Activated T-cell treated with anti-CD3 and anti-CD28 coated beads for 4 hours (primary cell): ENCODE results near the gene PTPN7.
A peak's percentile ranks its signal among the peaks of the same experiment; 100 is the strongest.
"Not testable (repeated sequence)": the region's sequence is repeated elsewhere in the genome, so short reads cannot be mapped to it uniquely, and the experiment has no call there.

ENCODE experiments used
- DNase-seq: peaks from one replicate; pipeline ENCODE4 v3.0.0-alpha.2; 2020

PTPN7 gene

DNA sequence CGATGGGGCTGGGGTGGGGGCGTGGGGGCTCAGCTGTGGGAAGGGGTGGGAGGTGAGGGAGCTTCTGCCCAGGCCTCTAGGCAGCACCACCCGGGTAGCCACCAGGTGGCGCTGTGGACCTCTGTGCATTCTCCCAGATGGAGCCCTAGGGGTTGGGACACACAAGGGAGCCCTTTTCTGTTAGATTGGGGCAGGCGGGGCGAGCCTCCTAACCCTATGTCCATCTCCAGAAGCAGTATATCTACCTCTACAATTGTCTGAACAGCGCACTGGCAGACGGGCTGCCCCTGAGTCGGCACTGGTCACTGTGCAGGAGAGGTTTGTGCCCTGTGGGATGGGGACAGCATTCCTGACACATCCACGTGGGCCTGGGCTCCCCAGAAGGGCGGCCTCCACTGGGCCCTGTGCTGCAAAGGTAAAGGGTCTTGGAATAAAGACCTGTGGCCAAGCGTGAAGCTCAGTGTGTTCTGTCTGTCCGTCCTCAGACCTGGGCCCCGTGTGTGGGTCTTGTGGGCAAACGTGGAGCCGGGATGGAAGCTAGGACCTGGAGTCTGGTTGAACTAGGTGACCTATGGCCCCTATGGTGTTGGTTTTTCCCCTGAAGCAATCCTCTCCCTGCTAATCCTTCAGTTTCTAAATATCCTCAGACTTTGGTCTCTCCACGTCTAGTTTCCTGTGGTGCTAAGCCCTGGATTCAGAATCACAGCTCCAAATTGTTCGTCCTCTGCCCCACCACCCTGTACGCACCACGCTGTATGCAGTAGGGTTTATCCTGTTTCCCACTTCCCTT, 28.8 kb upstream of the PTPN7 start:
- peak; percentile 73 for DNase-seq

DNA sequence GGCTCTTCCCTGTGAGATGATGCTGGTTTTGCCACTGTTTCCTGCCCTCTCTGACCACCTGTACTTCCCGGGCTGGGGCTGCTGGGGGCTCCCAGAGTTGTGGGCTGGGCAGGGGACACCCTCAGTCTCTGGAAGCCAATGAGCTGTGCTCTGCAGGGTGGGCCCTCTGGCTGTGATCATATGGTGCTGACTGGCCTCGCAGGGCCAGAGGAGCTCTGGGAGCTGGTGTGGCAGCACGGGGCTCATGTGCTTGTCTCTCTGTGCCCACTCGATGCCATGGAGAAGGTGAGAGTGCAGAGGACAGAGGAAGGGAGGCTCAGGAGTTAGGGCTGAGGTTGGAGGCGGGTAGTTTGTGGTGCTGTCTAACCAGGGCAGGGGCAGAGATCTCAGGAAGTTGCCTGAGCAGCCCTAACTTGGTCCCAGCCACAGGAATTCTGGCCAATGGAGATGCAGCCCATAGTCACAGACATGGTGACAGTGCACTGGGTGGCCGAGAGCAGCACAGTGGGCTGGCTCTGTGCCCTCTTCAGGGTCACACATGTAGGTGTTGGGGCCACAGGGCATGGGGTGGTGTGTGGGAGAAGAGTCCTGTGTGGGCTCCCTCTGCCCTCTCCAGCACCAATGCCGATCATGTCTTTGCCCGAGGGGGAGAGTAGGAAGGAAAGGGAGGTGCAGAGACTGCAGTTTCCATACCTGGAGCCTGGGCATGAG, 27.4 kb upstream of the PTPN7 start:
- no peak for DNase-seq

DNA sequence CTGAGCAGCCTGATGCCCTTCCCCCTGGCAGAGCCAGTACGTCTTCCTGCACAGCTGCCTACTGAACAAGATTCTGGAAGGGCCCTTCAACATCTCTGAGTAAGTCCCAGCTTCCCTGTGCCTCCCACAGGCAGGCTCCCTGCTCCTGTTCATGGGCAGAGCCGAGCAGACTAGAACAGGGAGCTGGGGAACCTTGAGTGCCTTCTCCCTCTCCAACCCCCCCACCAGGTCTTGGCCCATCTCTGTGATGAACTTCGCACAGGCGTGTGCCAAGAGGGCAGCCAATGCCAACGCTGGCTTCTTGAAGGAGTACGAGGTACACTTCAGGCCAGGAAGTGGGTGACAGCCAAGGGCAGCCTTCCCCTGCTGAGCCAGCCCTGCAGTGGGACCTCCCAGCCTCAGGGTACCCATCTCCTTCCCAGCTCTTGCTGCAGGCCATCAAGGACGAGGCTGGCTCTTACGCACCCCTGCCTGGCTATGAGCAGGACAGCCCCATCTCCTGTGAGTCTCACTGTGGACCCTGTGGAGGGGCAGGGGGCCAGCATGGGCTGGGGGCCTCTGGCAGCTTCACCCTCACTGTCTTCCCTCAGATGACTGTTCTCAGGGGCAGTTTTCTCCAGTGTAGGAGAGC, 26.8 kb upstream of the PTPN7 start:
- no peak for DNase-seq

DNA sequence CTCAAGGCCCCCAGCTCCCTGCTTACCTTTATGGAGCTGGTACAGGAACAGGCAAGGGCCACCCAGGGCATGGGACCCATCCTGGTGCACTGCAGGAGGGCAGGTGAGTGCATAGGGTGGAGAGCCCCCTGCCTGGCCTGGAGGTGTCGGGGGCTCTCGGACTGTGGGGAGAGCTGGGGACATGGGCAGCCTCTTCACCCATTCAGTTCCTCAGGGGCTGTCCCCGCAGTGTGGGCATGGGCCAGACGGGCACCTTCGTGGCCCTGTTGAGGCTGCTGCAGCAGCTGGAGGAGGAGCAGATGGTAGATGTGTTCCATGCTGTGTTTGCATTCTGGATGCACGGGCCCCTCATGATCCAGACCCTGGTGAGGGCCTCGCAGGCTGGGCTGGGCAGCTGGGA, 25.9 kb upstream of the PTPN7 start:
- DNase-seq, result no peak

DNA sequence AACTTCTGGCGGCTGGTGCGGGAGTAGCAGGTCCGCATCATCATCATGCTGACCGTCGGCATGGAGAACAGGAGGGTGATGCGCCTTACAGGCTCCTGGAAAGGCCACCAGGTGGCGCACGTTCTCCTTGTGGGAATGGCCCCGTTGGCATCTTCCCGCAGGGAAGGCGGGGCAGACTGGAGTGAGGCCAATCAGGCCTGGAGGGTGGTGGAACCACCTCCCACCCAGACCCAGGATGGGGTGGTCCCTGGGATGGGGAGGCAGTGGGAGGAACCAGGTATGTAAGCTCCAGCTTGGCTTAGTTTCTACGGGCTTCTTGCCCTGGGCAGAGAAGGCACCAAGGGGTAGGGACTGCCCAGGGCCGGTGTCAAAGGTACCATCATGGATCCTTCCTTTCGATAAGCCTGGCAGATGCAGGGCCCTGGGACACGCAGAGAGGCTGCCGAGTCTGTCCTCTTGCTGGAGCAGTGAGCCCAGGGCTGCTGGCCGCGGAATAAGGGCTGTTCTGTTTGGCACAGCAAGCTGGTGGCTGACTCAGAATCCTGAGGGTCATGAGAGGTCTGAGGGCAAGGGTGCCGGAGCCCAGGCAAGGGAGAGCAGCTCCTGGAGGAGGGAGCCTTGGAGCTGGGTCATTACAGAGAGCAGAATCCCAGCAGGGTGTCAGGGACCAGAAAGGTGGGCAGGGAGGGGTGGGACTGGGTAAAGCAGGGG, 24.5 kb upstream of the PTPN7 start:
- peak; percentile 52 for DNase-seq

DNA sequence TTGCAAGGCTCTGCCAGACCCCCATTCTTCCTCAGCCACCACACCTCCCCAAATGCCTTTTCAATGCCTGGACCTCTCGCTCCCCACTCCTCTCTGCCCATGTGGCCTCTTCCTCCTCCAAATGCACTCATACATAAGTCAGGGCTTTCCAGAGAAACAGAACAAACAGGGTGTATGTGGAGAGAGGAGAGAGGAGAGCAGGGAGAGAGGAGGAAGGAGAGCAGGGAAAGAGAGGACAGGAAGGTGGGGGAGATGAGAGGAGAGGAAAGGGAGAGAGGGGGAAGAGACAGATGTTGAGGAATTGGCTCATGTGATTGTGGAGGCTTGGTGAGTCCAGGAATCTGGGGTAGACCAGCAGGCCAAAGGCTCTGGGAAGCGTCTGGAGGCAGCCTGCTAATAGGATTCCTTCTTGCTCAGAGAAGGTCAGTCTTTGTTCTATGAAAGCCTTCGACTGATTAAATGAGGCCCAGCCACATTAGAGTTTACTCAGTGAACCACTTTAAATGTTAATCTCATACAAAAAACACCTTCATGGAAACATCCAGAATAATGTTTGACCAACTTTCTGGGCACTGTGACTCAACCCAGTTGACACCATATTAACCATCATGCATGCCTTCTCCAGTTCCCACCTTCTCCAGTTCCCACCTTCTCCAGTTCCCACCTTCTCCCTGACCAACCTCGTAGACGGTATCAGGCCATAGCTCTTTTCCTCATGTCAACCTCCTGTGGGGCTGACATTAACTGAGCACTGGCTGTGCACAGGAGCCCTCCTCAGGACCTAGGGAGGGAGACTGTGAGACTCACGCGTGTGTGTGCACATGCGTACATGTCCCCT, 21.9 kb upstream of the PTPN7 start:
- DNase-seq, result no peak

DNA sequence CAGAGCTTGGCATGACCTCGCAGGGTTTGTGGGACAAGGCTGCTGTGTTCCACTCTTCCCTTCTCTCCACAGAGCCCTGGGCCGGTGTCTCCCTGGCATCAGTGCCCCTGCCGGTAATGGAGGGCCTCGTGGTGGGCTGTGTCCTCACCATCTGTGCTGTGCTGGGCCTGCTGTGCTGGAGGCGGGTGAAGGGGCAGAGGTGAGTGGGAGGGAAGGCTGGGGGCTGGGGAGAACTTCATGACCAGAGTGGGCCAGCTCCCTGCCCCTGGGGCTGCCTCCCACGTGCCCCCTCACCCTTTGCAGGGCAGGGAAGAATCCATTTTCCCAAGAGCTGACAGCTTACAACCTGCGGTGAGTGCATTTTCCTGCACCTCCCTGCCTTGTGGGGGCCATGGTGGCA, 21.2 kb upstream of the PTPN7 start:
- DNase-seq, result no peak

DNA sequence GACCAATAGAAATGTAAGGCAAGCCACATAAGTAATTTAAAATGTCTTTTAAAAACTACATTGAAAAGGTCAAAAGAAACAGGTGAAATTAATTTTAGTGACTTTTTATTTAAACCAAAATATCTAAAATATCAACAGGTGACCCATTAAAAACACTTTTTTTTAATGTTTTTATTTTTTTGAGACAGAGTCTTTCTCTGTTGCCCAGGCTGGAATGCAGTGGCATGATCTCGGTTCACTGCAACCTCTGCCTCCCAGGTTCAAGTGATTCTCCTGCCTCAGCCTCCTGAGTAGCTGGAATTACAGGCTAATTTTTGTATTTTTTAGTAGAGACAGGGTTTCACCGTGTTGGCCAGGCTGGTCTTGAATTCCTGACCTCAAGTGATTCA, 20.3 kb upstream of the PTPN7 start:
- DNase-seq, result not testable (repeated sequence)

DNA sequence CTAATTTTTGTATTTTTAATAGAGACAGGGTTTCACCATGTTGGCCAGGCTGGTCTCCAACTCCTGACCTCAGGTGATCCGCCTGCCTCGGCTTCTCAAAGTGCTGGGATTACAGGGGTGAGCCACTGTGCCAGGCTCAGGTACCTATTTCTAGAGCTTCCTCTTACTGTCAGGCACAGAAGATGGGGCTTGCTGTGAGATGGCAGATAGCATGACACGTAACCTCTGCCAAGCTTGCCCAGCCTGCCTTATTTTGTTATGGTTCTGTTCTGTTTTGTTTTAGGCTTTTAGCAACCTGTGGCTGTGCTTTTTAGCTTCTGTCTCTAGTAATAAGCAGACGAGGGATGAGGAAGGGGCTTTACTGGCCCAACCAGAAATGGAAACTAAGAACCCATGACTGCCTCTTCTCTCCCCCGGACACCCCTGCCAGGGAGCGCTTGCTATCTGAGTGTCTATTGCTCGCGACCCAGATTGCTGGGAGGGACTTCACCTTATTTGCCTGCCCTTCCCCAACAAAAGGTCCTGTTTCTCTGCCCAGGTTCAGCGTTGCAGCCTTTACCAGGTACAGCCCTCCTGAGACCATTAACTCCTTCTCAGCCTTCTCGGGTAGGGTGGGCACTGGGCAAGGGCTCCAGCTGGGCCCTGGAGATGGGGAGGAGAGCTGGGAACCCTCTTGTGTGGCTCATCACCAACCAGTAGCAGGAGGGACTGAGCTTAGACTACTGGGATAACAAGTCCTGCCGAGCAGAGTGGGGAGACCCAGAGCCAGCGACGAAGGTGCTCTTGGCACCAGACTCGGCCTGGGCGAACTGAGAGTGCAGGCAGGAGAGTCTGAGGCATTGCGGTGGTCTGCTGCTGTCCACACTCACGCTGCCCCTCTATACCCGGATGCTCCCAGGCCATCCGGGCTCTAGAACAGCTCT, 19.7 kb upstream of the PTPN7 start:
- DNase-seq, result no peak

DNA sequence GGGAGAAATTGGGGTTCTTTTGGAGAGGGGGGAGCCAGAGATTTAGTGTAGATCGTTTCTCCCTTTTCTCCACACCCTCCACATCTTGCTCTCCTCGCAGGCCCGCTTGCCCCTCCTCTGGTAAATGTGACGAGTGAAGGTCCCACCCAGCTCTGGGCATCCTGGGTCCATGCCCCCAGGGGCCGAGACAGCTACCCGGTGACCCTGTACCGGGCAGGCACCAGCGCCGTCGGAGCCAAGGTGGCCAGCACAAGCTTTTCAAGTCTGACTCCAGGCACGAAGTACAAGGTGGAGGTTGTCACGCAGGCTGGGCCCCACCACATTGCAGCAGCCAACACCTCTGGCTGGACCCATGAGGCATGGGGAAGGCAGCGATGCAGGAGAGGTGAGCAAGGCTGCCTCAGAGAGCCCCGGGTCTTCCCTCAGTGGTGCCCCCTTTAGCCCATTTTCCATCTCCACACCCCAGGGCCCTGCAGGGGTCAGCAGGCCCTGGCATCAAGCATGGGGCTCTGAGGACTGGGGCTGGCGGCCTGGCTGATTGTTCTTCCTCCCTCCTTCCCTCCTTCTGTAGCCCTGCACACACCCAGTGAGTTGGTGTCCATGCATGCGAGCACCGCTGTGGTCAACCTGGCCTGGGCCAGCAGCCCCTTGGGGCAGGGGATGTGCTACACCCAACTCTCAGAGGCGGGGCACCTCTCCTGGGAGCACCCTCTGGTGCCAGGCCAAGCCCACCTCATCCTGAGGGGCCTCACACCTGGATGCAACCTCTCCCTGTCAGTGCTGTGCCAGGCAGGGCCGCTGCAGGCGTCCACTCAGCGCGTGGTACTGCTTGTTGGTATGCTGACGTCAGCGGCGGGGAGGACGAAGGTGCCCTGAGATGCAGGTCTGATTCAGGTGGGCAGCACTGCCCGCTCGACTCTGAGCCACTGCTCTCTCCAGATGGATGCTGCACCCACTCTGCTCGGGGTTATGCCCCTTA, 16.8 kb upstream of the PTPN7 start:
- DNase-seq, result no peak

DNA sequence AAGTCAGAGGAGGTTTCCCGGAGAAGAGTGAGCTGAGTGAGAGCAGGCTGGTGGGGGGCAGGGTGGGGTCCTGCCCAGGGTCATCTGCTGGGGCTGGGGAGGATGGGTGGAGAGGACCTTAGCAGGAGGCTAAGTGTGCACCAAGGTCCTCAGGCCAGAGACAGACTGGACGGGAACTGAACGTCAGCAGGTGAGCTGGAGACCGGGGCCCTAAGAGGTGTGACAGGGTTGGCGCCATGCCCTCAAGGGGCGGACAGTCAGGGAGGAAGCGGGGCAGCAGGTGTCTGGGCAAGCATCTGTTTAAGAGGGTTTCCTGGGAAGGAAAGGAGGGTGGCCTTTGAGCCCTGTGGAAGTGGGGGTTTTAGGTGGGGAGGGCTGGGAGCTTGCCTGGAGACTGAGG, 13.6 kb upstream of the PTPN7 start:
- no peak for DNase-seq

DNA sequence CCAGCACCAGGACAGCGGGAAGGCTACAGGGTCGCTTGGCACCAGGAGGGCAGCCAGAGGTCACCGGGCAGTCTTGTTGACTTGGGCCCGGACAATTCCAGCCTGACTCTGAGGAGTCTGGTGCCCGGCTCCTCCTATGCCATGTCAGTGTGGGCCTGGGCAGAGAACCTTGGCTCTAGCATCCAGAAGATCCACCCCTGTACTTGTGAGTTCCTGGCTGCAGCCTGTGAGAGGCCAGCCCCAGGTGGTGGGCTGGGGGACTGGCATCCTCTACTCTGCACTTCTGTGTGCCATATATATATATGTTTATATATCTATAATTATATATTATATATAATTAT, 11.6 kb upstream of the PTPN7 start:
- DNase-seq, result no peak

DNA sequence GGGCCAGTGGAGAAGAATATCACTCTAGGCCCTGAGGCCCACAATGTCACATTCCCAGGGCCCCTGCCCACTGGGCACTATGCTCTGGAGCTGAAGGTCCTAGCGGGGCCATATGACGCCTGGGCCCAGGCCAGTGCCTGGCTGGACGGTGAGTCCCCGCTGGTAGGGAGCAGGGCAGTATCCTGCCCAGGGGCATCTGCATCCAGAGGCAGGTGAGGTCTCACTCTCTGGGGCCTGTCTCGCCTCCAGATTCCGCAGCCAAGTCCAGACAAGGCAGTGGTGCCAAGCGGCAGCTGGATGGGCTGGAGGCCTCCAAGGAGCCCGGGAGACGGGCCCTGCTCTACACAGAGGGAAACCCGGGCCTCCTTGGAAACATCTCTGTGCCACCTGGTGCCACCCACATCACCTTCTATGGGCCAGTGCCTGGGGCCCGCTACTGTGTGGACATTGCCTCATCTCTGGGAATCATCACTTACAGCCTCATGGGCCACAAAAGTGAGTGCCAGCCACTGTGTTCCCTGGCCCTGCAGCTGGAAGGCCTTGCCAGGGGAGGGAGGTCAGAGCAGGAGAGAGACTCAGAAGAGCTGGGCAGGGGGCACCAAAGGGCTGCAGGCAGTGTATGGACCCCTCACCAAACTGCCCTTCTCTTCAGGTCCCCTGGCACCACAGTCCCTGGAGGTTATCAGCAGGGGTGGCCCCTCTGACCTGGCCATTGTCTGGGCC, 11.1 kb upstream of the PTPN7 start:
- no peak for DNase-seq

DNA sequence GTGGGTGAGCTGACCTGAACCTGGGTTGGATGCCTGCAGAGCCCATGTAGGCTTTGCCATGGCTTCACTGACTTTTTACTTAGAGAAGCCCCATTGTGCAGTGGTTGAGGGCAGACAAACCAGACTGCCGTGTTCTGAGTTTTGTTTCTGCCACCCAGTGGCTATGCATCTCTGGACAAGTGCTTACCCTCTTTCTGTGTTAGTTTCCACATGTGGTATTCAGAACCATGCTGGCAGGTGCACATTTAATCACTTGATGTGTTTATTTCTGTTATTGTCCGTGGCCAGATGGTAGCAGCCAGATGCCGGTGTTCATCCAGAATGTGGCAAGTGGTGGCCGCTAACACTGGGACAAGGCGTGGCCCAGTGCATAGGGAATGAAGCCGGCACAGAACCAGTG, 10.3 kb upstream of the PTPN7 start:
- no peak for DNase-seq

DNA sequence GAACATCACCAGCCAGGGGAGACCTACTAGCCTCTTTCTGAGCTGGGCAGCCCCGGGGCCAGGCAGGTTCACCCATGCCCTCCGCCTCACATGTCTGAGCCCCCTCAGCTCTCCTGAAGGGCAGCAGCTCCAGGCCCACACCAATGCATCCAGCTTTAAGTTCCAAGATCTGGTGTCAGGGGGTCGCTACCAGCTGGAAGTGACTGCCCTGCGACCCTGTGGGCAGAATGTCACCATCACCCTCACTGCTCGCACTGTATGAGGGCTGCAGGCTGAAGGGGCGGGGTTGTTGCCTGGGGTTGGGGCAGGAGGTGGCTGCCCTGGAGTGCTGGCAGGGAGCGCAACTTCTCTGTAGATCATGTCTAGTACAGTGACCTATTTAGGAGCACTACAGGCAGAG, 8.5 kb upstream of the PTPN7 start:
- DNase-seq, result no peak

DNA sequence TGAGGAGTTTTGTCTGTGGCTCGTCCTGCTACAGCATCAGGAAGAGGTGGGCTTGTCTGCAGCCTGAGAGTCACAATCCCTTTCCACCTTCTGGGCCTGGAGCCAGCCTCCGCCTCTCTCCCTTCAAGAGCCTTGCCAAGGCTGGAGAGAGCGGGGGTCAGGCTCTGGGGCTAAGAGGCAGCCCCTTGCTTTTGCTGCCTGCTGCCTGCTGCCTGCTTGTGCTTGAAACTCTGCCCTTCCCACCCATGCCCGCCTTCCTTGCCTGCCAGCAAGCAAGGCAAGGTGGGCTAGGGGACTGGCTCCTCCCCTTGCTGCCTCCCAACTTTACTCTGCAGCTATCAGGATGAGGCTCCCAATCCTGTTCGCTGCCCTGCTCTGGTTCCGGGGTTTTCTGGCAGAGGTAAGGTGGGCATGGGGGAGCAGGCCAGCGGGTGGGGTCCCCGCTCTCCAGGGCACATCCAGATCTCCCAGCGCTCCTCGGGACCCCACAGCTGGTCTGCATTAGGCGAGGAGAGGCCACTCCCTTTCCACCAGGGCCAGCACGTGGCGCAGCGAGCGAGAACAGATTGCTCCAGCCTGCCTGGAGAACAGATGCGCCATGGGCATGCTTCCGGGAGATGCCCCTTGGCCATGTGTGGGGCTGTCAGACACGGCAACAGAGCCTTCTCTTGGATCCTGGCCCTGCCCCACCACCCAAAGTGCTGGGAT, 7.5 kb upstream of the PTPN7 start:
- DNase-seq, result no peak

DNA sequence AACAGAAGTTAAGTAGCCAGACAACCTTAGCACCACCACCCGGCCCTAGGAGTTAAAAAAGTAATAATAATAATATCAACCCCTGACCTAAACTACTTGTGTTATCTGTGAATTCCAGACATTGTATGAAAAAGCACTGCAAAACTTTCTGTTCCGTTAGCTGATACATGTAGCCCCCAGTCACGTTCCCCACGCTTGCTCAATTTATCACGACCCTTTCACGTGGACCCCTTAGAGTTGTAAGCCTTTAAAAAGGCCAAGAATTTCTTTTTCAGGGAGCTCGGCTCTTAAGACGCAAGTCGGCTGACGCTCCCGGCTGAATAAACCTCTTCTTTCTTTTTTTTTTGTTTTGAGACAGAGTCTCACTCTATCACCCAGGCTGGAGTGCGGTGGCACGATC, 6.7 kb upstream of the PTPN7 start:
- not testable (repeated sequence) for DNase-seq

DNA sequence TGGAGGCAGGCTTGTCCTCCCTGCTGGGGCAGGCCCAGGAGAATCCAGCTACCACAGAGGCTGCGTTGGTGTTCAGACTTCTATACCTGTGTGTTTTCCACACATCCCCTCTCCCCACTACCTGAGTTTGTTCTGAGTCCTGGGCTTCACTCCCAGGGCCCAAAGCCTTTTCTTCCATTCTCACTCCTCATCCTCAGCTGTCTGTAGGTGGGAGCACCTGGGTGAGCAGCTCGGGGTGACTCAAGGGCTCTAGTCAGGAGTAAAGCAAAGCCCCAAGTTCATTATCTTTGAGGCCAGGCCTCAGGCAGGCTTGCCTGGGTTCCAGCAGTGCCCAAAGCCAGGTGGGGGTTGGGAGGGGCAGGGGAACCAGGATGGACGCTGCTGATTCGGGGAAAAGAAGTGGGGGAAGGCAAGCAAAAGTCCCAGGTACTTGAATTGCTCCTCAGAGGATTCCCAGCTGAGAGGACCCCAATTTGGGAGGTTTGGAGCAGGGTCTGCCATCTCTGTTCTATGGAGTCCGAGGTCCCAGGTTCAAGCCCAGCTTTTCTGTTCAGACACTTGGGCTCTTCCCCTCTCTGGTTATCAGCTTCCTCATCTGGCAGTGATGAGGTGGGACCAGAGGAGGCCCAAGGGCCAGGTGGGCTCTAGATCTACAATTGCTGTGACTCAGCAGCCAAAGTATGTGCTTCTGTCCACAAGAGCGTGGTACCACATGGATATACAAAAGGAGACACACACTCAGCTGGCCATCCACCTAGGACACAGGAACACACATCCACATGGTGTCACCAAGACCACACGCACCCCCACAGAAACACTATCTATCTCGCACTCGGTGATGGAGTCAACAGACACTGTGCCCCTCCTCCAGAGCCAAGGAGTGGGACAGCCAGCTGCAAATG, 5.8 kb upstream of the PTPN7 start:
- DNase-seq, result no peak
